ENCODE results near the gene HBG2.

Gene HBG2

DNA sequence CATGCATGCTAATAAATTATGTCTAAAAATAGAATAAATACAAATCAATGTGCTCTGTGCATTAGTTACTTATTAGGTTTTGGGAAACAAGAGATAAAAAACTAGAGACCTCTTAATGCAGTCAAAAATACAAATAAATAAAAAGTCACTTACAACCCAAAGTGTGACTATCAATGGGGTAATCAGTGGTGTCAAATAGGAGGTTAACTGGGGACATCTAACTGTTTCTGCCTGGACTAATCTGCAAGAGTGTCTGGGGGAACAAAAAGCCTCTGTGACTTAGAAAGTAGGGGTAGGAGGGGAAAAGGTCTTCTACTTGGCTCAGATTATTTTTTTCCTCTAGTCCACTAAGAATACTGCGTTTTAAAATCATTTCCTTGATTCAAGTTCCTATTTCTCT lies 26.9 kb downstream of the HBG2 start:
- H3K4me3 ChIP-seq (ENCODE audit: low read depth, low read length): no peak overlapping the region
- TF ChIP-seq, protein P1, sequence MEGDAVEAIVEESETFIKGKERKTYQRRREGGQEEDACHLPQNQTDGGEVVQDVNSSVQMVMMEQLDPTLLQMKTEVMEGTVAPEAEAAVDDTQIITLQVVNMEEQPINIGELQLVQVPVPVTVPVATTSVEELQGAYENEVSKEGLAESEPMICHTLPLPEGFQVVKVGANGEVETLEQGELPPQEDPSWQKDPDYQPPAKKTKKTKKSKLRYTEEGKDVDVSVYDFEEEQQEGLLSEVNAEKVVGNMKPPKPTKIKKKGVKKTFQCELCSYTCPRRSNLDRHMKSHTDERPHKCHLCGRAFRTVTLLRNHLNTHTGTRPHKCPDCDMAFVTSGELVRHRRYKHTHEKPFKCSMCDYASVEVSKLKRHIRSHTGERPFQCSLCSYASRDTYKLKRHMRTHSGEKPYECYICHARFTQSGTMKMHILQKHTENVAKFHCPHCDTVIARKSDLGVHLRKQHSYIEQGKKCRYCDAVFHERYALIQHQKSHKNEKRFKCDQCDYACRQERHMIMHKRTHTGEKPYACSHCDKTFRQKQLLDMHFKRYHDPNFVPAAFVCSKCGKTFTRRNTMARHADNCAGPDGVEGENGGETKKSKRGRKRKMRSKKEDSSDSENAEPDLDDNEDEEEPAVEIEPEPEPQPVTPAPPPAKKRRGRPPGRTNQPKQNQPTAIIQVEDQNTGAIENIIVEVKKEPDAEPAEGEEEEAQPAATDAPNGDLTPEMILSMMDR (IDR thresholded peaks at IDR 0.05; ENCODE audit: low read depth, low read length, missing control alignments): no peak
- no peak for DNase-seq (ENCODE audit: low read depth)
- in situ Hi-C loops (cut with HindIII; ENCODE audit: low sequenced_read_pairs): no loop called here

GRCh38 chr11:5226732-5227310 lies 27.8 kb downstream of the HBG2 start, which contains the start of gene HBB:
Gene HBB (minus strand): TSS chr11:5227071. CDS start chr11:5227021, 50 bp downstream.
- TF ChIP-seq, protein P1 (IDR thresholded peaks at IDR 0.05; ENCODE audit: low read depth, low read length, missing control alignments): no peak
- no peak for DNase-seq (ENCODE audit: low read depth)
- H3K4me3 ChIP-seq (ENCODE audit: low read depth, low read length): no peak within 1 kb of the TSS
- in situ Hi-C loops (cut with HindIII; ENCODE audit: low sequenced_read_pairs): no loop called here

GRCh38 chr11:5225480-5225871 lies 29.1 kb downstream of the HBG2 start:
- in situ Hi-C loops (cut with HindIII; ENCODE audit: low sequenced_read_pairs): no loop called here
- no peak overlapping the region for H3K4me3 ChIP-seq (ENCODE audit: low read depth, low read length)
- TF ChIP-seq, protein P1 (IDR thresholded peaks at IDR 0.05; ENCODE audit: low read depth, low read length, missing control alignments): no peak
- no peak for DNase-seq (ENCODE audit: low read depth)

GRCh38 chr11:5224538-5225479 lies 29.8 kb downstream of the HBG2 start:
- no peak for DNase-seq (ENCODE audit: low read depth)
- TF ChIP-seq, protein P1 (IDR thresholded peaks at IDR 0.05; ENCODE audit: low read depth, low read length, missing control alignments): no peak
- no peak overlapping the region for H3K4me3 ChIP-seq (ENCODE audit: low read depth, low read length)
- in situ Hi-C loops (cut with HindIII; ENCODE audit: low sequenced_read_pairs): no loop called here

DNA sequence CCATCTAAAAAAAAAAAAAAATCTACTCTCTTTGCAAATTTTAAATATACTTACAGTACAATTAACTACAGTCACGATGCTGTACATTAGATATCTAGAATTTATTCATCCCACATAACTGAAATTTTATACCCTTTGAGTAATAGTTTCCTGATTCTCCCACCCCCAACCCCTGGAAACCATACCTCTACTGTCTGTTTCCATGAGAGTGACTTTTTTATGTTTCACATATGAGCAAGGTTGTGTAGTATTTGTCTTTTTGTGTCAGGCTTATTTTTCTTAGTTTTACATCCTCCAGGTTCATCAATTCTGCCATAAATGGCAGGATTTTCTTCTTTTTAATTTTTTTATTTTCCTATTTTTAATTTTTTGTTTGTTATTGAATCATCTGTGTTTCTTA lies 30.9 kb downstream of the HBG2 start:
- in situ Hi-C loops (cut with HindIII; ENCODE audit: low sequenced_read_pairs): no loop called here
- TF ChIP-seq, protein P1 (IDR thresholded peaks at IDR 0.05; ENCODE audit: low read depth, low read length, missing control alignments): no peak
- no peak overlapping the region for H3K4me3 ChIP-seq (ENCODE audit: low read depth, low read length)
- DNase-seq (ENCODE audit: low read depth): no peak

- no peak for DNase-seq (ENCODE audit: low read depth)
- in situ Hi-C loops (cut with HindIII; ENCODE audit: low sequenced_read_pairs): no loop called here
- H3K4me3 ChIP-seq (ENCODE audit: low read depth, low read length): no peak overlapping the region
- TF ChIP-seq, protein P1 (IDR thresholded peaks at IDR 0.05; ENCODE audit: low read depth, low read length, missing control alignments): no peak
These were observed 31.4 kb downstream of the HBG2 start for GRCh38 chr11:5223146-5223545.

Data from astrocyte of the cerebellum (primary cell).